Activated T-helper 1 cell treated with anti-CD3 and anti-CD28 coated beads, Interleukin-12 subunit alpha, Interleukin-12 subunit beta, Interleukin-2, Interleukin-4 antibody, amounts not matched to agents 30 ng/mL and 10 ng/mL and 1 ng/mL, durations not matched to agents 14 hours and 24 hours and 36 hours (primary cell): Measurements from ENCODE around the gene CLPTM1L. TPM values are rescaled to one million over a fixed set of nuclear protein-coding genes. Genes with fewer than 3 reads are reported as not detected.

Experiments
- DNase-seq: peaks from one replicate; pipeline ENCODE4 v3.0.0; 2021; ENCODE audit warnings: low spot score
- H3K27ac Mint-ChIP-seq: one replicate; pipeline ENCODE4 v1.8.0; 2021; ENCODE audit warnings: mild to moderate bottlenecking, mixed read lengths
- H3K27me3 Mint-ChIP-seq: one replicate; pipeline ENCODE4 v1.8.0; 2022; ENCODE audit warnings: mild to moderate bottlenecking, moderate library complexity, mixed read lengths; ENCODE audit not compliant: insufficient read depth
- H3K36me3 Mint-ChIP-seq: one replicate; pipeline ENCODE4 v1.8.0; 2021; ENCODE audit warnings: low read depth, mixed read lengths
- H3K4me1 Mint-ChIP-seq: one replicate; pipeline ENCODE4 v1.8.0; 2021; ENCODE audit warnings: low read depth, mixed read lengths
- H3K4me3 Mint-ChIP-seq: one replicate; pipeline ENCODE4 v1.8.0; 2021; ENCODE audit warnings: mild to moderate bottlenecking, moderate library complexity, mixed read lengths
- H3K9me3 Mint-ChIP-seq: one replicate; pipeline ENCODE4 v1.8.0; 2021; ENCODE audit warnings: mixed read lengths
- intact Hi-C: fragments of 100-400 bp; cut with micrococcal nuclease; formaldehyde crosslinking; loops from one replicate; pipeline ENCODE4 v1.15.1; 2024
- total RNA-seq: library from RNA; stranded (reverse); gene quantifications from 2 replicates; pipeline ENCODE4 v1.2.3, GENCODE V29; 2022

The CLPTM1L gene
- total RNA-seq, 1 donor from 2014 or later: 132 TPM

DNA sequence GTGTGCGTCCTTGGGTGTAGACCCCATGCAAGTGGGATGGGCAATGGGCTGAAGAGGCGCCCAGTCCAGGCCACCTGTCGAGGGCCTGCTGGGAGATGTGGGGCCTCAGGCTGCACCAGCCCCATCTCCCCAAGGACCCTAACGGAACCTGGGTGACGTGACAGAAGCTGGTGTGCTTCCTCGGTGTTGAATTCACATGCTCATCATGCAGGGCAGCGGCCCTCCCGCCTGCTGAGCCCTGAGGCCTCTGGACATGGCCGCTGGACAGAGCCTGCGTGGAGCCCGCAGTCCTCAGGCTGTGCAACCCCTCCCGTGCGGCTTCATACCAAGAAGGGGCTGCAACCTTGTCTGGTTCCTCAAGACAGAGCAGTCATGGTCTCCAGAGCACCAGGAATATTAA is 76.8 kb downstream of the CLPTM1L start:
- intact Hi-C loops: no loop called here
- Mint-ChIP-seq H3K36me3 (no peaks in the 10 kb centered on the region), H3K27ac (no peak overlapping the region), H3K9me3 (no peaks in the 10 kb centered on the region), H3K4me3 (no peak overlapping the region), H3K27me3 (no peaks in the 10 kb centered on the region), H3K4me1 (peaks cover 10% of the 10 kb centered on the region)
- DNase-seq: no peak

Other genes with a start within 250 kb of the CLPTM1L start
- 24.4 and 26.6 TPM in 2 replicates for gene SLC12A7, start 233.0 kb downstream of the CLPTM1L start, total RNA-seq
- not detected in 2 replicates for gene SLC6A19, start 143.5 kb downstream of the CLPTM1L start, total RNA-seq
- not detected in 2 replicates for gene SLC6A18, start 119.7 kb downstream of the CLPTM1L start, total RNA-seq
- gene TERT, start 50.0 kb downstream of the CLPTM1L start, total RNA-seq: 12.3 and 12.5 TPM in 2 replicates
- not detected in 2 replicates for gene SLC6A3, start 100.3 kb upstream of the CLPTM1L start, total RNA-seq
- 103 and 110 TPM in 2 replicates for gene LPCAT1, start 178.9 kb upstream of the CLPTM1L start, total RNA-seq